Measurements from ENCODE around the gene ZDHHC18.
A peak's percentile ranks its signal among the peaks of the same experiment; 100 is the strongest.
"Not testable (repeated sequence)": the region's sequence is repeated elsewhere in the genome, so short reads cannot be mapped to it uniquely, and the experiment has no call there.

The ZDHHC18 gene

DNA sequence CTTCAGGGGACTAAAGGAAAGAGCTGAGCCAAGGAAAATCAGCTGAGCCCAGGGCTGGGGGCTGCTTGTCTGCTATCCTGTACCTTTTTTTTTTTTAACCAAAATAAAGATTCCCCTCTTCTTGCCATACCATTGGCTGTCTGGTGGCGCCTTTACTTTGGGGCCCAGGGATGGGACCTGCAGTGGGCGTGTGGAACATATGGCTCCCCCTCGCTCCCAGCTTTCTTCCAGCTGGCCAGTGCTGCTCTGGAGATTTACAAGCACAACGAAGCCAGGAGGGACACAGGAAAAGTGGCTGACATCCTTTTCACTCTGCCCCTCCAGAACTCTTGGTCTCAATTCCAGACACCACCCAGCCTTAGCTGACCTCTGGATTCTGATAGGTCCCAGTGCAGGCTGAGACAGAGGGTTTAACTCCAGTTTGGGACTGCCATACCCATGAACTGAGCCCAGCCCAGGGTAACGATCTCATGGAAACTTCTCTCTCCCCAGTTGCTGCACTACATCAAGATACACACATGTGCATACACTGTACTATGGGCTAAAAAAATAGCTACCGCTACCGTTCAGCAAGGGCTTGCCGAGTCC, 31.1 kb downstream of the ZDHHC18 start:
- no peak for DNase-seq (ENCODE audit: low read depth in 2 of 3, low spot score in 2 of 3)

DNA sequence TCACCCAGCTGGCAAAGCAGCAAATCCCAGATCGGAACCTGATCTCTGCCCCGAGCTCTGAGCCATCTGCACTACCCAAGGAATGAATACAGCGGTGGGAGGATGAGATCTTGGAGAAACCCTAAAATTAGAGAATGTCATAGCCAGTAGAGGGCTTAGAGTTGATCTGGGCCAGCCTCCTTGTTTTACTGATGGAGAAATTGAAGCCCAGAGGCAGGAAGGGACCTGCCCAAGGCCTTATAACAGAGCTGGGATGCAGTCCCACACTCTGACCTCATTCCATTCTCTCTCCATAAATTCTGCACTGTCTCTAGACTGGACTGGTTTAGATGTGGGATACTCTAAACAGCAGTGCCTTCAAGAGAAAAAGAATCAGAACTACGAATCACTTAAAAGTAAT, 31.7 kb downstream of the ZDHHC18 start:
- no peak for DNase-seq (ENCODE audit: low read depth in 2 of 3, low spot score in 2 of 3)

DNA sequence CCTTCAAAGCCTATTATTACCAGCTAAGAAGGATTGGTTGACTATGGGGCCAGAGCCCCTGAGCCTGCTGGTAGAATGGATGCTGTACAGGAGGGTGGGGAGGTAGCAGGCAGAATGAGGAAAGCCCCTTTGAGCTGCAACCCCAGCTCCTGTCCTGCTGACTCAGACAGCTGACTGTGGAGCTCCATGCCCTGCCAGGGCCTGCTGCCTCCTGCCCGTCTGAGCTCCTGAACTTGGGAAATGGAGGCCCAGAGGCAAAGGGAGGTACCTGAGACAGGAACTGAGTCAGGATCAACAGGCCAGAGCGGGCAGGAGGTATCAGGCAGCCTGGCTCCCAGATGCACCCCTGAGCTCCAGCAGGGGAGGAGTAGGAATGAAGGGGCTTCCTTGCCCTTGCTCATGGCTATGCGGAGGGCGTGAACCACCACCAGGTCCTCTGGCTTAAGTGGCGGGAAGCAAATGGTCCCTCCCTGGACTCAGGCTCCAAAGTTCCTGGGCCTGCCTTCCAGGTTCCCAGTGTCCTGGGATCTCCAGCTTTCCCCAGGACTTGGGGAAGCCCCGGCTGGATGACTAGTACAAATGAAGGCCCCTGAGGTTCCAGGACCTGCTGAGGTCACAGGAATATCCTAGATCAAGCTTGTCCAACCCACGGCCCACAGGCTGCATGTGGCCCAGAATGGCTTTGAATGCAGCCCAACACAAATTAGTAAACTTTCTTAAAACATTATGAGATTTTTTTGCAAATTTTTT, 32.6 kb downstream of the ZDHHC18 start:
- DNase-seq (ENCODE audit: low read depth in 2 of 3, low spot score in 2 of 3): no peak

DNA sequence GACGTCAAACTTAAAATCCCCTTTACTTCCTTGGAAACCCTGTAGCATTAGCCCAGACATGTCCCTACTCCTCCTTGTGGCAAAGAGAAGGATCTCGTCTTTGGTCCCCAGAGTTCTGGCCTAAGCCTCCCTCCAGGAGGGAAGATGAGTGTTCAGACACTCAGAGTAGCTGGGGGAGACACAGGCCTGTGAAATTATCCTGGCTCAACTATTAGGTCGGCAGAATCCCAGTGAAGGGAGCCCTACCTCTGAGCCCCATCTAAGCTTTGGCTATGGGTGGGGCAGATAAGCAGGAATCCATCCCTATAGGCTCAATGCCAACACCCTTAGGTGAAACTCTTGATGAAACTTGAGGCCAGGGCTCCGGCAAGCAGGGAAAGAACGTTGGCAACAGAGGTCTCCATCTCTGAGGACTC, 34.8 kb downstream of the ZDHHC18 start:
- DNase-seq (ENCODE audit: low read depth in 2 of 3, low spot score in 2 of 3): no peak

DNA sequence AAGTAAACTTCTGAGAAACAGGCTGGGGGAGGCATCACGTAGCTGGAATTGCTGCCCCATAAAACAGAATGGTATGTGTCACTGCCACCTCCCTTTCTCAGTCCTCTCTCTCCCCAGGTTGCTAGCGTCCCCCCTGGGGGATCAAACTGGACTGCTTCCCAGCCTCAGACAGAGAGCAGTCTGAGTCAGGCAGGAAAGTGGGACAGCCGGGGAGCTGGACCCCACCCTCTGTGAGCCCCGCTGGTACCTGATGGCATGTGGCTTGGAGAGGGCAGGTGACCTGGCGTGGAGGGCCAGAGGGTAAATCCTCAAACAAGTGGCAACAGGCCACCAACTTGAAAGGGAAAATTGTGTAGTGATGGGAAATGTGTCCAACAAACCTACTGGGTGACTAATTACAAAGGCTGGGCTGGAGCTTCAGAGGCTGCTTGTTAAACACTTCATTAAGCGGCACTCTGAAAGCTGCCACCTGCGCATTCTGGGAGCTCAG, 35.4 kb downstream of the ZDHHC18 start:
- DNase-seq (ENCODE audit: low read depth in 2 of 3, low spot score in 2 of 3): no peak

DNA sequence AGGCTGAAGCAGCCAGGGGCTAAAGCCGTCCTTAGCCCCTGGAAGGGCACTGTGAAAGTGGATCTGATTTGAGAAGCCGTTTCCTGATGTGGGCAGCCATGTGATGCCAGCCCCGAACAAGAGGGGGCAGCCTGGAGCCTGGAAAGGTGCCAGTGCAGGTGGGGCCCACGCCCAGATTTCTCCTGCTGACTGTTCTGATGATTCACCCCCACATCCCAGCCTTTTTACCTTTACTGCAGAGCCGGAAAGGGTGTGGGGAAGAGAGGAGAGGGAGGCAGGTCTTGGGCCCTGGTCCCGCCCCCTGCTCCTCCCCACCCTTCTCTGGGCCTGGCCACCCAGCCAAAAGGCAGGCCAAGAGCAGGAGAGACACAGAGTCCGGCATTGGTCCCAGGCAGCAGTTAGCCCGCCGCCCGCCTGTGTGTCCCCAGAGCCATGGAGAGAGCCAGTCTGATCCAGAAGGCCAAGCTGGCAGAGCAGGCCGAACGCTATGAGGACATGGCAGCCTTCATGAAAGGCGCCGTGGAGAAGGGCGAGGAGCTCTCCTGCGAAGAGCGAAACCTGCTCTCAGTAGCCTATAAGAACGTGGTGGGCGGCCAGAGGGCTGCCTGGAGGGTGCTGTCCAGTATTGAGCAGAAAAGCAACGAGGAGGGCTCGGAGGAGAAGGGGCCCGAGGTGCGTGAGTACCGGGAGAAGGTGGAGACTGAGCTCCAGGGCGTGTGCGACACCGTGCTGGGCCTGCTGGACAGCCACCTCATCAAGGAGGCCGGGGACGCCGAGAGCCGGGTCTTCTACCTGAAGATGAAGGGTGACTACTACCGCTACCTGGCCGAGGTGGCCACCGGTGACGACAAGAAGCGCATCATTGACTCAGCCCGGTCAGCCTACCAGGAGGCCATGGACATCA, 36.5 kb downstream of the ZDHHC18 start, which contains the start of gene SFN:
SFN (plus strand) TSS at position 369 of the 904 bp plus-strand sequence; CDS start at position 433, 64 bp downstream.
- peak in 1 of 3 experiments; percentile 31 for DNase-seq (ENCODE audit: low read depth in 2 of 3, low spot score in 2 of 3)

DNA sequence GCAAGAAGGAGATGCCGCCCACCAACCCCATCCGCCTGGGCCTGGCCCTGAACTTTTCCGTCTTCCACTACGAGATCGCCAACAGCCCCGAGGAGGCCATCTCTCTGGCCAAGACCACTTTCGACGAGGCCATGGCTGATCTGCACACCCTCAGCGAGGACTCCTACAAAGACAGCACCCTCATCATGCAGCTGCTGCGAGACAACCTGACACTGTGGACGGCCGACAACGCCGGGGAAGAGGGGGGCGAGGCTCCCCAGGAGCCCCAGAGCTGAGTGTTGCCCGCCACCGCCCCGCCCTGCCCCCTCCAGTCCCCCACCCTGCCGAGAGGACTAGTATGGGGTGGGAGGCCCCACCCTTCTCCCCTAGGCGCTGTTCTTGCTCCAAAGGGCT, 37.2 kb downstream of the ZDHHC18 start:
- no peak for DNase-seq (ENCODE audit: low read depth in 2 of 3, low spot score in 2 of 3)

DNA sequence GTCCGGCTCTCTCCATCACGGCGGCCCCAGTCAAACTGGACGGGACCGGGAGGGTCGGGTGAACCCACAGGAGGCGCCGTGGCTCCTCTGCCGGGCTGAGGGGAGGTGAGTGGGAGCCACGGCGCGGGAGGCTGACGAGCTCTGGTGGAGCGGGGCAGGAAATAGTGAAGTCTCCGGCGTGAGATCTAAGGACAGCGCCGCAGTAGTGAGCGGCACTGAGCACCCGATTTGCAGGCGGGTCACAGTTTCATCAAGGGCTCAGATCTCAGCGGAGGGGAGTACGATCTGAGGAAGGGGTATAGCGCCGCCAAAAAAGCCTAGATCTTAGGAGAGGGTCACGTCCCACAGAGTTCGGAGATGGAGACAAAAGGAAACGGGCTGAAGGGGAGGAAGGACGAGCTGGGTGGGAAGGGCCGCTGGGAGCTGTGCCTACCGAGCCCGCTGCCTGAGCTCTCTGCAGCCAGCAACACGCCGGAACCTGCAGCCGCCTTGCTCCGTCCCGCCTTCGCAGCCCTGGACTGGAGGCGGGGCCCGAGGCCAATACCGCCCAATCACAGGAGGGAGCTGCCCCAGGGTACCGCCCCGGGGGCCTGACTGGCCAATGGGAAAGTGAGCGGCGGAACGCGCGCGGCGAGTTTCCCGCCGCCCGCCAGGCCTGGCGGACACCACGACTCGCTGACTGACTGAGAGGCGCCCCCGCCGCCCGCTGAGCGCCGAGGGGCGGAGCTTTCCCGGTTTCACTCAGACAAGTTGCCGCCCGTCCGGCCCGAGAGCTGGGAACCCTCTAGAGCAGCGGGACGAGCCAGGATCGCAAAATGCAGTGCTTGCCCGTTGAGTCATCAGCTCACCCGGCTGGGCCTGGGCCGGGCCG, 38.4 kb downstream of the ZDHHC18 start:
- peak; percentile 80 to 98 (median 87) for DNase-seq (ENCODE audit: low read depth in 2 of 3, low spot score in 2 of 3)

DNA sequence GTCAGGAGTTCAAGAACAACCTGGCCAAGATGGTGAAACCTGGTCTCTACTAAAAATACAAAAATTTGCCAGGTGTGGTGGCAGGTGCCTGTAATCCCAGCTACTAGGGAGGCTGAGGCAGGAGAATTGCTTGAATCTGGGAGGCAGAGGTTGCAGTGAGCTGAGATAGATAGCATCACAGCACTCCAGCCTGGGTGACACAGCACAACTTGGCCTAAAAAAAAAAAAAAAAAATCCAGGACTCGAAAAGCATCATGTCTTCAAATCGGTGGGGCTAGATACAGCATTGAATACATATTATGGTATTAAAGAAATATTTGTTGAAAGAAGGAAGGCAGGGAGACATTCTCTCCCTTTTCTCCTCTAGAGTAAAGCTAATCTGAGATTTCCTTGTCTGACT, 46.6 kb downstream of the ZDHHC18 start:
- DNase-seq (ENCODE audit: low read depth in 2 of 3, low spot score in 2 of 3): not testable (repeated sequence)

DNA sequence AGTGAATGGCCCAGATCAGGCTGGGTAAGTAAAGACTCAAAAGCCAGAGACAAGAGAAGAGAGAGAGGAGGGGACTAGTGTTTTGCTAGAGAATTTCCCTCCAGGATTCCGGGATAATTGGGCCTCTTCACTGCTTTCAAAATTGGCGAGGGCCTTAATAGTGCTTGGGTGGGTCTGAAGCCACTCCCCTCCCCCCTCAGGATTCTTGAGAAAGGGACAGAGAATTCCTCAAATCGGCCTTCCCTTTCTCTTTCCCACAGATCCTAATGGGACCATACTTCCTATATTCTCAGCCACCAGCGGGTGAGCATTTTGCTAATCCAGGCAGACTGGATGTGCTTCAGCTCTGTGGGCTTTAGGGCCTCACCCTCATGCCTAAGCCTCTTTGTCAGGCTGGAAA, 48.4 kb downstream of the ZDHHC18 start:
- DNase-seq (ENCODE audit: low read depth in 2 of 3, low spot score in 2 of 3): no peak

DNA sequence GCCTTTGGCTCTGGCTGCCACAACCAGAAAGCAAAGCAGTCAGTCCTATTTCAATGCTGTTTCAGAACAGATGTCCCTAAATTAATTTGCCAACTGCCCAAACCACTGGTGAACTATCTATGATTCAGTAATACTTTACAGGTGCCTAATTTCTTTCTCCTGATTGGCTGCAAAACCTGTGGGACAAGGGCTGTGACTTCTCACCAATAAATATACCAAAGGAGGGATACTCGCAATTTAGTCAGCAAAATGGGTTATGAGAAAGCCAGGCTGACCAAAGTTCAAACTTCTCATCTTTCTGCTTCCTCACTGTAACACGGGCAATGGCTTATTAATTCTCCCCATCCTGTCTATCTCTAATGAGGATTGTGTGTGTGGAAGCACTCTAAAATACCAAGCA, 50.8 kb downstream of the ZDHHC18 start:
- no peak for DNase-seq (ENCODE audit: low read depth in 2 of 3, low spot score in 2 of 3)

DNA sequence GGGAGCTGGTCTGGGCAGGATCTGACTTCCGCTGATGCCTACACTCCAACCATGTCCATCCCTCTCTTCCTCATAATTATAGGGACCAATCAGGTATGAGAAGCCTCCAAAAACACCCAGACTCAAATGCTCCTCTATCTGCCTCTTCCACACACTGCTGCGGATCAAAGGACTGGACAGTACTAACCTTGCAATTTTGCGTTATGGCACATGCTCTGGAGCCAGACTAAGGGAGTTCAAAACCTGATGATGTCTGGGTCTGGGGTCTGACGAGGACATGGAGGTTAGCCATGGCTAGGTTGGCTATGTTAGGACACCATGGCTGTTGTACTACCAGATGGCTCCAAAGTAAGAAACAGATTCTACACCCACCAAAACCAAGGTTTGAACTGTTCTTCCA, 53.3 kb downstream of the ZDHHC18 start:
- DNase-seq (ENCODE audit: low read depth in 2 of 3, low spot score in 2 of 3): no peak

DNA sequence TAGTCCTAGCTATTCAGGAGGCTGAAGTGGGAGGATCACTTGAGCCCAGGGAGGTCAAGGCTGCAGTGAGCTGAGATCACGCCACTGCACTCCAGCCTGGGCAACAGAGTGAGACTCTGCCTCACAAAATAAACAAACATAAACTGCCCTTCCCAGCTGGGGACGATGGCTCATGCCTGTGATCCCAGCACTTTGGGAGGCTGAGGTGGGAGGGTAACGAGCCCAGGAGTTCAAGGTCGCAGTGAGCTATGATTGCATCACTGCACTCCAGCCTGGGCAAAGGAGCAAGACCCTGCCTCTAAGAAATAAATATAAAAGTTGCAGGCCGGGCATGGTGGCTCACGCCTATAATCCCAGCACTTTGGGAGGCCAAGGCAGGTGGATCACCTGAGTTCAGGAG, 55.1 kb downstream of the ZDHHC18 start:
- not testable (repeated sequence) for DNase-seq (ENCODE audit: low read depth in 2 of 3, low spot score in 2 of 3)

DNA sequence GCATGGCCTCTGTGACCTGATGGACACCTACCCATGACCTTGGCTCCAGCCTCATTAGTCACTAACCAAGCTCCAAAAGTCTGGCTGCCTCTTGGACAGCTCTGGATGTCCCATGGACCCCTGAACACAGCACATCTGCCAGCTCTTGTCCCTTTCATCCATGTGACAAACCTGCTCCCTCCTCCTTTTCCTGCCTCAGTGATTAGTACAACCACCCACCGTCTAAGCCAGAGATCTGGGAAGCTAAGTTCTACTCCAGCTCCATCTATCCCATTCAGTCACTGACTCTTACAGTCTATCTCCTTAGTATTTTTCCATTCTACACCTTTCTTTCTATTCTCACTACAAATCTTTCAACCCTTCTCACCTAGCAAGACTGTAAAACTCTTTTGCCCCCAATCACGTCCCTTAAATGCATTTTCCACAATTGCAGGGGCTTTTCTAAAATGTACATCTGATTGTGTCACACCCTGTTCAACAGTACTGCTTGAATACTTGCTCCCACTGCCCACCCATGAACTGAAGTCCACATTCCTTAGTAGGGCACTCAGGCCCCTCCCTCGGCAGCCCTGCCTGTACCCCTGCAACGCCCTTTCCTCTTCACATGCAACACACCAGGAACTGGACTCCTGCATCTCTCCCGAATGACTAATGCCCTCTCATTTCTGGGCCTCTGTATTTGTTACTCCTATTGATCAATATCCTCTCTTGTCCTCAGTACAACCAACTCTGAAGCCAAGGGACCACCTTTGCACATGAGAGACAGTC, 56.4 kb downstream of the ZDHHC18 start:
- no peak for DNase-seq (ENCODE audit: low read depth in 2 of 3, low spot score in 2 of 3)

DNA sequence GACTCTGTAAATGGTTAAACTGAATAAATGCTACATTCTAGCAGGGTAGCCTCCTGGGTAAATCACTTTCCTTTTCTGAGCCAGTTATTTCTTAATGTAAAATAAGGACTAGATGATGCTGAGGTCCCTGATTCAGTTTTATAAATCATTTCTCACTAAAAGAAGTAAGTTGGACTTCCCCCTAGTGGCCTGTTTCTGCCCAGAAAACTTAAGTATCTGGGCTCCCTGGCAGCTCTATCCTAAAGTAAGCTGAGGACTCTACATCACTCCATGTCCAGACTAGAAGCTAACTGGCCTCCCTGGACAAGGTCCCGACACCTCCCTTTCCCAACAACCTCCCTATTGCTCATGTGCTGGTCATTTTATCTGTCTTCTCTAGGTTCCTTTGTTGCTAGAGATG, 60.6 kb downstream of the ZDHHC18 start:
- no peak for DNase-seq (ENCODE audit: low read depth in 2 of 3, low spot score in 2 of 3)

DNA sequence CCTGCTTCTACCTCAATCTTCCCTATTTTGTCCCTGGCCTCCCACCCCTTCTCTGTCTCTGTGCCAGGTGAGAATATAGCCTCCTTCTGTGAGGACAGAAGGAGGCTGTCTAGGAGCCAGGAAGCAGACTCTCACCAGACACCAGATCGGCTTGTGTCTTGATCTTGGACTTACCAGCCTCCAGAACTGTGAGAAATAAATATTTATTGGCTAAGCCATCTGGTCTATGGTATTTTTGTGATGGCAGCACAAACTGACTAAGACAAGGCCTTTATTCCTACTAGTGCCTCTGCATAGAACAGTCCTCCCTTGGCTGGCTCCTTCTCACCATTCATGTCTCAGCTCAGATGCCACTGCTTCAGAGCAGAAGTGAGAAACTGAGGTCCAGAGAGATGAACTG, 61.7 kb downstream of the ZDHHC18 start:
- no peak for DNase-seq (ENCODE audit: low read depth in 2 of 3, low spot score in 2 of 3)

DNA sequence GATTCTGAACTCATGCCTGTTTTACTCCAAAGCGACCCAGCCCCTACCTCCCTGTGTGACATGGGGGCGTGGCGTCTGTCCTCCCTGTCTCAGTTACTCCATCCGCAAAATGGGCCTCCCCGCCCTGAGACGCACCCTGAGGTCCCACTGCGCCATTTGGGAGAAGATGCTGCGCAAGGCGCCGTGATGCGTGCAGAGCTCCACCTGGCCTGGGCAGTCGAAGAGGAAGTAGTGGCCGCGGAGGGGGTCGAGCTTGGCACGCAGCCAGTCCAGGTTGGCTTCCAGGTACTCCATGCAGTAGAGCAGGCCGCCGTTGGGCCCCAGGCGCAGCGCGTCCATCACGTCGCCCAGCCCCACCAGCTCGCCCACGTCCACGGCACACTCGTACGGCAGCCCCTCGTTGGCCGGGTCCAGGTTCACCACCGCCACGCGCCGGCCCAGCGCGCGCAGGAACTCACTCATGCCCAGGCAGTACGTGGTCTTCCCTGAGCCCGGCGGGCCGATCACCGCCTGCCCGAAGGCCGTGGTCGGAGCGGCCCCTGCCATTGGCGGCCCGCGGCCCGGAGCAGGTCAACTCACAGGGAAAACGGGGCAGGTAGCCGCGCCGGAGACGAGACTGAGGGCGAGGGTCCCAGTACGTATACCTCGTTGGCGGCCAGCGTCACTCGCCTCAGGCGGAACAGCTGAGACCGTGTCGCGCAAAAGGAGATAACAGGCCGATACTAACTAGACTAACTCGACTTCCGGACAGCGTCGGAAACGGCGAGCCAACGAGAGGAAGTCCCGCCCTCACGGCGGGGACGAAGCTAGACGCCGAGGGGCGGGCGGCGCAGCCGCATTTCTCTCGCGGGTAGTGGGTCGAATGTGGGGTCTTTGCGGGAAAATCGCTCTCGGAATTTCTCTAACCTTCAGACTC, 63.3 kb downstream of the ZDHHC18 start, which contains the start of gene GPN2:
GPN2 (minus strand) TSS at position 733 of the 916 bp plus-strand sequence; CDS start at position 546, 187 bp downstream.
- DNase-seq (ENCODE audit: low read depth in 2 of 3, low spot score in 2 of 3): peak; percentile 44 to 63 (median 58)

DNA sequence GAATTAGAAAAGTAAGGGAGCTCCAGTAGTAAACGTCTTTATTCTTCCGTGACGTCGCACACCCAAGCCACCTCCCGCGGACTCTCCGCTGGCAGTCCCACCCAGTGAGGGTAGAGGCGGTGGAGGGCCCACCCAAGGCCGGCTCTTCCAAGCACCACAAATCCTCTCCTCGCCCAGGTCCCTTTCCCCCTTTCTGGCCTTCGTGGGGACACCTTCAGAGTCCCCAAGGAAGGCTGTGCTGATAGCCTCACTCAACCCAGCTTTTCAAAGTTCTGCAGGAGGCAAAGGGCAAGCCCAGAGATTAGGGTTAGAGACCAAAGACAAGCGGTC, 63.9 kb downstream of the ZDHHC18 start:
- DNase-seq (ENCODE audit: low read depth in 2 of 3, low spot score in 2 of 3): no peak

DNA sequence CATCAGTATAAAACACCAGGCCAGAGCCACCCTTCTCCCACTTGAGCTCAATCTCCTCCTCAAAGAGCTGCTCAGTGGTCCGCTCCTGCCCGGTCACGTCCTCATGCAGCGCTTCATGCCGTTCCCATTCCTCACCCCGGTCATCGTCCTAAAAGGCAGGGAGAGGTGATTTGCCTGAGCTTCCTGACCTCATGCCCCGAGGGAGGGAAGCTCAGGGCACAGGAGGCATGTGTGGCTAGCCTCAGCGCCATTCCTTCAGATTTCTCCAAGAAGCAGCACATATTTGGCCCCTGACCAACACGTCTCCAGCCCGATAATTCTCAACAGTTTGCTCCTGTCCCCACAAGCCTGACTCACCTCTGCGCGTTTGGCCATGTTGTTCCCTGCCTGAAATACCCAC, 67.8 kb downstream of the ZDHHC18 start:
- DNase-seq (ENCODE audit: low read depth in 2 of 3, low spot score in 2 of 3): no peak

All from activated CD8-positive, alpha-beta memory T cell treated with anti-CD3 and anti-CD28 coated beads for 48 hours (primary cell).